ENCODE data around the gene BACH1.

The BACH1 gene

GRCh38 chr21:29390778-29391177 is 92.1 kb downstream of the BACH1 start:
- Mint-ChIP-seq H3K4me1 (no peaks in the 10 kb centered on the region), H3K27ac (no peak overlapping the region), H3K9me3 (peaks cover 0 to 5% of the 10 kb centered on the region in 2 donors), H3K4me3 (no peak overlapping the region), H3K27me3 (no peaks in the 10 kb centered on the region)
- DNase-seq (no peak), ATAC-seq (no peak)

DNA sequence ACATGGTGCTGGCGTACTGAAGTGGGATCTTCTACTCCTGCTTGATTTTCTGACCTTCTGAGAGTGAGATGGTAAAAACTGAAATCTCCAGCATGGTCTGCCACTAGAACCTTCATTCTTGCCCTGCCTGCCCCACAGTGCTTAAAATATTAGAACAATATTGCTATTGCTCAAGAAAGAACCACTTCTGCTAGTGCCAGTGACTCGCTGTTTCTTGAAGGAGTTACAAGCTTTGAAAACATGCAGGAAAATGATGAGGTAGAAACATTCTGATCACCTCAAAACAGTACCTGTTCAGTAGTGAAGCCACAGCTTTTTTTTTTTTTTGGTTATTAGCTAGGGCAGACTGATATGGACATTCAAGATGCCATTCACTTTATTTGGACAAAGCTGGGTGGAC is 95.3 kb downstream of the BACH1 start:
- ATAC-seq (no peak), DNase-seq (no peak)
- Mint-ChIP-seq H3K4me3 (no peak overlapping the region), H3K9me3 (peaks cover 8 to 12% of the 10 kb centered on the region in 2 donors), H3K27ac (no peak overlapping the region), H3K4me1 (no peaks in the 10 kb centered on the region), H3K27me3 (no peaks in the 10 kb centered on the region)
